H54 (cell line): Measurements from ENCODE around the gene ST6GALNAC6.
A peak's percentile ranks its signal among the peaks of the same experiment; 100 is the strongest.

ENCODE experiments used
- DNase-seq: peaks from one replicate; pipeline ENCODE4 v3.0.0; 2011; ENCODE audit warnings: low spot score, mixed read lengths; ENCODE audit not compliant: insufficient read length
- FAIRE-seq: peaks from 3 replicates; lab custom pipeline; 2011; peaks lifted over from hg19 to GRCh38; lab: Jason Lieb, UNC
- POLR2A ChIP-seq: IDR thresholded peaks from 2 replicates; pipeline ENCODE4 v1.6.1; 2011; ENCODE audit warnings: low read depth, mild to moderate bottlenecking, low read length

The ST6GALNAC6 gene, protein sequence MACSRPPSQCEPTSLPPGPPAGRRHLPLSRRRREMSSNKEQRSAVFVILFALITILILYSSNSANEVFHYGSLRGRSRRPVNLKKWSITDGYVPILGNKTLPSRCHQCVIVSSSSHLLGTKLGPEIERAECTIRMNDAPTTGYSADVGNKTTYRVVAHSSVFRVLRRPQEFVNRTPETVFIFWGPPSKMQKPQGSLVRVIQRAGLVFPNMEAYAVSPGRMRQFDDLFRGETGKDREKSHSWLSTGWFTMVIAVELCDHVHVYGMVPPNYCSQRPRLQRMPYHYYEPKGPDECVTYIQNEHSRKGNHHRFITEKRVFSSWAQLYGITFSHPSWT

DNA sequence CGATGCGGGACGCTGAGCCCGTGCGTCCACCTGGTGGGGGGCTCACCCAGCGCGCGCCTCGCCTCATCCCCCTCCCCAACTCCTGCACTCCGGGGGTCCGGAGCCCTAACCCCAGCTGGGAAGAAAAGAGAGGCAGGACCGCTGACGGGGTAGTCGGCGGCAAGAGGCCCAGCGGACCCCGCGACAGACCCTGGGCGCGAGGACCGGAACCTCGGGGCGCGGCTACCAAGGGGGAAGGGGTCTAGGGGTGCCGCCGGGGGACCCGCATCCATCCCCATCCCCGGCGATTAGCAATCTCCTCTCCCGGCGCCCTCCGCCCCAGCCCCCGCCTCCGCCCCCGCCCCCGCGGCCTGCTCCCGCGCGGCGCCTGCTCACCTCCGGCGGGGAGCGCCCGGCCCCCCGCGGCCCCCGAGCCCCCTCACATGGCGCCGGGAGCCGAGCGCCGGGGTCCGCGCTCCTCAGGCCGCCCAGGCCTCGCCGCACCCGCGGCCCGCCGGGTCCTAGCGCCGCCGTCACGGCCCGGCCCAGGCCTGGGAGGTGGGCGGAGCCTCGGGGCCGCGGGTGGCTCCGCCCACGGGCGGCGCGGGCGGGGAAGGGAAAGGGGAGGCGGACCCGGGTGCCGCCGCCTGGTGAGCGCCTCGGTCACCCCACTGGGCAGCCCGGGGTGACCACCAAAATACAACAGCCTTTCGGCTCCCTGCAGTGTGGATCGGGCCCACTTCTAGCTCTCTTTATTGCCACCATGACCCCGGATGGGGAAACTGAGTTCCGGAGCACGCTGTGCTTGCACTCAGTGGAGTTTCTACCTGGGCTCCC is at the start of gene ST6GALNAC6:
TSS of gene ST6GALNAC6 (minus strand) at position 476 of the 816 bp plus-strand sequence. CDS start 1,622 bp downstream, outside the sequence.
- DNase-seq (peak; percentile 96), FAIRE-seq (no peak)
- peak; percentile 54; the same call in 1 of the 2 replicates for TF ChIP-seq POLR2A

DNA sequence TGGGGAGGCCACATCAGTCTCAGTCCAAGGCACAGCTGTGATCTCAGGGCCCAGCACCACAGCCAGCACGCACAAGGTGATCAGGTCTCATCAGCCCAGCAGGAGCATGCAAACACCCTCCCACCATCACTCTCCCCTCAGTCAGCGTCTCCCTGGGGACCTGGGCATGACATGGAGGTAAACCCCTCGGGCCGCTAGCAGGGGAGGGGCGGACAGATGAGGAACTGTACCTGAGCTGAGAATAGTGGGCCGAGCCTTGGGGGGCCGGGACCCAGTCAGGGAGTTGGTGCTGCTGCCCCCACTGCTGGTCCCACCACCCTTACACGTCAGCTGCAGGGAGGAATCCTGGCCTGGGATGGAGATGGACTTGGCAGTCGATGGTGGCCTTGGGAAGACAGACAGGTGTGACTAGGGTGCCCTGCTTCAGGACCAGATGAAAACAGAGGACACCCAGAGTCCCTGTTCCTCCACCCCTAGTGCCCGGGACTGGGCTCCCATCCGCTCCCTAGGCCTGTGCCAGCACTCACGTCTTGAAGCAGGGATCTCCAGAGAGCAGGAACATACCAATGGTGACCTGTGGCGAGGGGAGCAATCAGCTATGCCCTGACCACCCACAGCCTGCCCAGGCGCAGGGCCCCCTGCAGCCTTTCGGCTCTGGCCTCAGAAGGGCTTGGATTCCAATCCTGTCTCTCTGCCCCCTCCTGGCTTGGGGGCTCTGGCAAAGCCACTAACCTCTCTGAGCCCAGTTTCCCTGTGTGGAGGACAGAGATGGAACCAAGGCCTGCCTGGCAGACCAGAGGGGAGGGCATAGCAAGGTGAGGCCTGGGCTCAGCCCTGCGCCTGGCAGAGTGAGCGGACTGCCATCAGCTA is 48.7 kb upstream of the ST6GALNAC6 start:
- no peak for TF ChIP-seq POLR2A
- FAIRE-seq (no peak), DNase-seq (no peak)

DNA sequence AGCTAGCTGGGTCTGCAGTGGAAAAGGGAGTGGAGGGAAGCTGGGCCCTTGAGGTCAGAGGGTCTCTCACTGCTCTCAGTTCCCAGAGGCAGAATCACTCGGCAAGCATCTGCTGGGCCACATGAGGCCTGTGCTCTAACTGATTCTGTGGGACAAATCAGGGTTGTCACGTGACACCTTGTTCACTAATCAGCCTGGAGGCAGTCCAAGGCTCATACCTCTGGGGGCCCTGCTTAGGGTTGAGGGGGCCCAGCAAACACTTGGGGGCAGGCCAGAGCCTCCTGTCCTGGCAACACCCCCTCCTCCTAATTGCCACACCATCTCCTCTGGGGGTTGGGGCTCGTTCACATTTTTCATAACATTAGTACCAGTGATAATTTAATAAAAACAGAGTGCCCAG is 47.3 kb upstream of the ST6GALNAC6 start:
- DNase-seq (no peak), FAIRE-seq (no peak)
- no peak for TF ChIP-seq POLR2A

DNA sequence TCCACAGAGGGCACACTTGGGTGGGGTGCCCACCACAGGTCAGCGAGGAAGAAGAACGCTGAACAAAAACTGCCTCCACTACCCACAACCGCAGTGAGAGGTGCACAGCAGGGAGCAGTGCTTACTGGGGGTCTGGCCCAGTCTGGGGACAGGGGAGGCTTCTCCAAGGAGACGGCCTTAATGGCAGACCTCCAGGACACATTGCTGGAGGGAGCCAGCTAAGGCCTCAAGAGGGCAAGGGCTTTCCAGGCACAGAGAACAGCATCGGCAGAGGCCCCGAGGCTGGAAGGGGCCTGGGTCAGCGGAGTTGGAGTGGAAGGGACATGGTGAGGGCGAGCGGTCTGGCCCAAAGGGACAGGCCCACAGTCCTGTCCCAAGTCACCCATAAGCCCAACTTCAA is 46.5 kb upstream of the ST6GALNAC6 start:
- no peak for DNase-seq
- no peak for TF ChIP-seq POLR2A
- FAIRE-seq, result no peak

DNA sequence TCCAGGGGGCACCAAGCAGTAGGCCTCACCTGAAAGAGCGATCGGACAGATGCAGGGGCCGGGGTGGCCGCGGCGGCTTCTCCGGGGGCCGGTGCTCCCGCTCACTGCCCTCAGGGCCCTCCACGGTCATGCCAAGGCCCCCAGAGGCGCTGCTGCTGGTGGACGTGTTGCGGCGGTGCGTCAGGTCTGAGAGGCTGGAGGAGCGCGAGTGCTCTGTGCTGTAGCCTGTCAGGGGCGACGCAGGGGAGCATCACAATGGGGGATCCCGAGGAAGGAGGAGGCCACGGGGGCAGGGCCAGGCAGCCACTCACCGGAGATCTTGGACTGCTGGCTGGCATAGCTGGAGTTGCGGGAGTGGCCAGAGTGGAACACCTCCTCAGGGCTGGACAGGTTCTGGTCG is 45.9 kb upstream of the ST6GALNAC6 start:
- FAIRE-seq (no peak), DNase-seq (no peak)
- no peak for TF ChIP-seq POLR2A

DNA sequence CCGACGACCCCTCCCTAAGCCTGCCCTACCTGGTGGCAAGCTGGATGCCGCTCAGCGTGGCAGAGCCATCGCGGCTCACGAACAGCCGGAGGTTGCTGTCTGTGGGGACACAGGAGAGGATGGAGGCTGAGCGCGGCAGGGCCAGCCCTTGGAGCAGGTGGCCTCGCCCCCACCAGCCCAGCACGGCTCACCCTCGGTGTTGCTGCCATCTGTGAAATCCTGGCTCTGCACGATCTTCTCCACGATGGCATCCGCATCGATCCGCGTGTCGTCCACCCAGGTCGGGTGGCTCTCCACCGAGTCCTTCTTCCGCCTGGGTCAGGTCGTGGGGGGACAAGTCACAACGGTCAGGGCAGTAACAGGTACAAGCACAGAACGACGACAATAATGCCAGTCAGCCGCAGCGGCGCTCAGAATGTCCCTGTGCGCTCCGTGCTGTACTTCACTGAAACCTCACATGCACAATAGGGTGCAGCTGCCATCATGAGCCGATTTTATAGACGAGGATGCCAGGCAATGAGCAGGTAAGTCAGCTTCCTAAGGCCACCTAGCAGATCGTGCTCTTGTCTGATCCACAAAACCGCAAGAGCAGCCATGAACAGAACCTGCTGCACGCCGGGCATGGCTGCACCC is 45.3 kb upstream of the ST6GALNAC6 start:
- DNase-seq (no peak), FAIRE-seq (no peak)
- TF ChIP-seq POLR2A, result no peak

DNA sequence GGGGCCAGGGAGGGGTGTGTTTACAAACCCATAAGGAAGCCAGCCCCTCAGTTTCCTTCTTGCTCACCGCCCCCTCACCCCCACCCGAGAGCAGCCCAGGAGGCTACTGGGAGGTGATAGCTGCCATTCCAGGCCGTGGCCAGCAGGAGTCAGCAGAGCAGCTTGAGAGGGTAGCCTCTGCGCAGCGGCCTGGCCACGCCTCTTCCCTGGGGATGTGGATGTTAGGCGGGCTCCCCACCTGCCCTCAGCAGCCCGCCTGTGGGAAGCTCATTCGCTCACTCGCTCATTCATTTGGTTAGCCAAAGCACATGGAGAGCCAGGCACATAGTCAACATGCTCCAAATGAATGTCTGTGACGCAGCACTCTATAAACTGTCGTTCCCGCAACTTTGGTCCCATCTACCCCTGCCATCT is 44.3 kb upstream of the ST6GALNAC6 start:
- DNase-seq, result peak; percentile 85
- TF ChIP-seq POLR2A, result no peak
- peak; percentile 33 for FAIRE-seq

DNA sequence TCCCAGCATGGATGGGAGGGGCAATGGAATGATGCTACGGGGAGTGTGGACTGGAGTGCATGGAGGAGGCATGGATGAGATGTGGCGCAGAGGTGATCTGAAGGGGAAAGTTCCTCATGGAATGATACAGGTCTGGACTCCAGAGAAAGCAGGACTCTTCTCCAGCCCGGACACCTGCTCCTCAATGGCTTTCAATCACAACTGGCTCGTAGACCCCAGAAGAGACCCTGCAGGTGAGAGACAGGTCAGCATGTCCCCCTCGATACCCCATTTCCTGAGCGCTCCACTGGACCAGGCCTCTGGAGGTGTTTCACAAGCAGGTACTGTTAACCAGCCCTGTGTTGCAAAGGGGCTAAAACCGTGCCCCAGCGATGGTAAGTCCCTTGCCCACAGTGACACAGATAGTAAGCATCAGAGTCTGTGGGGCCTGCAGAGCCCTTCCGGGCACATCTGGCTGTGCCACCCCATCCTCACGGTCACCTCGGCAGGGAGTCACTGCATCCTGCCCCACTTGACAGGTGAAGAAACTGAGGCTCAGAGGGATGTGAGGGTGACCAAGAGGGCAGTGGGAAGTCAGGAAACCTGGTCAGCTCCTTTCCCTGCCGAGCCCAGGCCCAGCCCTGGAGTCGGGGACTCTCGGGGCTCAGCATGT is 43.7 kb upstream of the ST6GALNAC6 start:
- no peak for DNase-seq
- no peak for TF ChIP-seq POLR2A
- no peak for FAIRE-seq

DNA sequence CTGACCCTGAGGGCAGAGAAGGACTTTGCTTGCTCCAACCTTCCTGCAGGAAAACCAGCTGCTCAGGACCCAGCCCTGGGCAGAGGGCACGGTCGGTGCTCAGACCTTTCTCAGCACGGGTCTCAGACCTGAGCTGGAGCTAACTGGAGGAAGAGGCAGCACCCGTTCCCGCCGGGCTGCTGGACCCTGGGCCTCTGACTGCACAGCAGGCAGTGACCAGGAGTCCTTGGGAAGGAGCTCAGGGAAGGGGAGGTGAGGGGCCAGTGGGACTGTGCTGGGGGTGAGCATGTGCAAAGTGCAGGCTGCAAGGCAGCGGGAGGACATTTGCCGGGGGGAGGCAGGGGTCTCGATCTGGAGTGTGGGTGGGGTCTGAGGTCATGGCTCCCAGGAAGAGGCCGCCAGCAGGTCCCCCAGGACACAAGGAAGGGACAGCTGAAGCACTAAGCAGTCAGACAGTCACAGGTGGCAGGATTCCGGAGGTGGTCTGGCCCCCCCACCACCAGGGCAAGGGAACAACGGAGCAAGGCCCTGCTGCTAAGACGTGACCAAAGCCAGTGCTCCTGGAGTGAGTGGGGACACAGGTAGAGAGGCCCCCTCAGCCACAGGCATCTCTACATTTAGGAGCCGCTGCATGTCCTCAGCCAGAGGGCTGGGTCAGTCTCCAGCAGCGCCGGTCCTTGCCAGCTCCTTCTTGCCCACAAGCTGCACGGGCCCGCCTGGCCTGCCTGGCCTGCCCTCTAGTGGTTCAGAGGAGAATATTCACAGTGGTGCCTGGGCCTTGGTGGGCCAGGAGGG is 43.0 kb upstream of the ST6GALNAC6 start:
- no peak for FAIRE-seq
- no peak for TF ChIP-seq POLR2A
- peak; percentile 77 for DNase-seq

DNA sequence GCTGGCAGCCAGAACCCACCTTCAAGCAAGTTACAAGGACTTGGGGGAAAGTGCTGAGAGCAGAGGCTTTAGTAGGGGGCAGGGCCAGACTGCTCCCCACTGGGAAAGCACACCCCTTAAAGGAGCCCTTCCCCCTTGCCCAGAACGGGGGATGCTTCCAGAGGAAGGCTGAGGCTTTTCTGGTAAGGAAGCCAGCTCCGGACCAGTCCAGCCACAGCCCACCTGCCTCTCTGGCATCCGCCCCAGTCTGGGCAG is 42.5 kb upstream of the ST6GALNAC6 start:
- DNase-seq, result no peak
- no peak for TF ChIP-seq POLR2A
- no peak for FAIRE-seq

DNA sequence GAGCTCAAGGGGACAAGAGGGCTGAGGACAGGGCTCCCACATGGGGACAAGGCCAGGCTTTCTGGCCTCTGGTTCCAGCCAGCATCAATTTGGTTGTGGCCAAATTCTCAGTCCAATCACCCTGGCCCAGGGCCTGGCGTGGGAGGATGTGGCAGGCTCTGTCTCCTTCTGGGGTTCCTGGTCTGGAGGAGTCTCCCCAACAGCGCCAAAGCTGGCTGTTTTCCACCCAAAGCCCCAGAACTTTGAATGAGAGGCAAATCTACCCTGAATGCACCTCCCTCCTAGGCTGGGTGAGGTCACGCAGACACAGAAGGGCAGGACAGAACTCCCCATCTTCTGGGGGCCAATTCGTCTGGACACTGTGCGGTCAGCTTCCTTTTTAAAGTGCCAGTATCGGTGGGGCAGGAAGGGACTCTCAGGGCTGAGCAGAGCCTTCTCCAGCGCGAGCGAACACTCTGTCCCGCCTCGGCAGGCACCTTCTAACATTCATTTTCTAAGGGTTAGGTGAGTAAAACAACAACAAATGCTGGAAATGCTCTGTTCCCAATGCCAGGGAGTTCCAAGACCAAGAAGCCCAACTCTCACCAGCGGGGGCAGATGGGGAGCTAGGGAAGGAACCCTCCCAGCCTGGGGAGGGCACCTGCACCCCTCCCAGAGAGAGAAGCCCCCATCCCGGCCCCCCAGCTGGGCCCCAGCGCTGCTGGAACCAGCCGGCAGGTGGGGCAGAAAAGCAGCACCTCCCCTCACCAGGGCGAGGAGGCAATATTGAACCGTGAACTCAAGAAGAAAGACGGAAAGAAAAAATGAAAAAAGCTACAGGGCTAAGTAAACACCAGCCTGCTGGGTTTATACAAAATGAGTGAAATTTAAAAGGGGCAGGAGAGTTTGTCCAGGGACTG is 41.9 kb upstream of the ST6GALNAC6 start:
- no peak for TF ChIP-seq POLR2A
- no peak for FAIRE-seq
- no peak for DNase-seq
